Loucy (cell line): ENCODE data around the gene ANGPTL3.

Source experiments
- H2AFZ ChIP-seq: fragments of 200-600 bp; sonication (generic); 2 replicates; pipeline ENCODE4 v1.6.0; 2016; ENCODE audit warnings: antibody characterized with exemption, mild to moderate bottlenecking, low read length, moderate library complexity
- H3F3A ChIP-seq: fragments of 200-600 bp; 2 replicates; pipeline ENCODE4 v1.6.0; 2016; ENCODE audit warnings: antibody characterized with exemption, low read depth, mild to moderate bottlenecking
- H3K27me3 ChIP-seq: fragments of 200-600 bp; sonication (generic); 2 replicates; pipeline ENCODE4 v1.6.1; 2014; ENCODE audit warnings: low read length, mild to moderate bottlenecking; ENCODE audit not compliant: insufficient read depth, poor library complexity, severe bottlenecking
- H3K36me3 ChIP-seq: fragments of 200-600 bp; sonication (generic); 2 replicates; pipeline ENCODE4 v1.6.1; 2016; ENCODE audit warnings: low read length; ENCODE audit not compliant: insufficient read depth
- H3K4me1 ChIP-seq: fragments of 200-600 bp; sonication (generic); 2 replicates; pipeline ENCODE4 v1.5.1; 2014; ENCODE audit warnings: low read length, mild to moderate bottlenecking; ENCODE audit not compliant: insufficient read depth, poor library complexity, severe bottlenecking
- H3K4me2 ChIP-seq: fragments of 200-600 bp; sonication (generic); 2 replicates; pipeline ENCODE4 v1.6.0; 2014; ENCODE audit warnings: antibody characterized with exemption, low read length, low read depth, mild to moderate bottlenecking; ENCODE audit not compliant: poor library complexity, severe bottlenecking
- H3K4me3 ChIP-seq: fragments of 200-600 bp; sonication (generic); 2 replicates; pipeline ENCODE4 v1.5.1; 2014; ENCODE audit warnings: low read length, mild to moderate bottlenecking, mixed read lengths; ENCODE audit not compliant: poor library complexity, severe bottlenecking
- H3K79me2 ChIP-seq: fragments of 200-600 bp; sonication (generic); 2 replicates; pipeline ENCODE4 v1.6.1; 2014; ENCODE audit warnings: low read length; ENCODE audit not compliant: insufficient read depth
- H3K9ac ChIP-seq: fragments of 200-600 bp; sonication (generic); 2 replicates; pipeline ENCODE4 v1.6.0; 2014; ENCODE audit warnings: mild to moderate bottlenecking, low read depth, low read length, moderate library complexity; ENCODE audit not compliant: poor library complexity, severe bottlenecking
- H3K9me2 ChIP-seq: fragments of 200-600 bp; sonication (generic); replicated peaks from 2 replicates; pipeline ENCODE4 v1.6.1; 2016; ENCODE audit warnings: low read depth, low read length, mixed read lengths
- H3K9me3 ChIP-seq: fragments of 200-600 bp; sonication (generic); 2 replicates; pipeline ENCODE4 v1.6.1; 2014; ENCODE audit warnings: mild to moderate bottlenecking, antibody characterized with exemption, low read length, low read depth; ENCODE audit not compliant: insufficient read depth
- H4K20me1 ChIP-seq: fragments of 200-600 bp; sonication (generic); 2 replicates; pipeline ENCODE4 v1.6.0; 2014; ENCODE audit warnings: antibody characterized with exemption, low read length, mild to moderate bottlenecking; ENCODE audit not compliant: insufficient read depth, poor library complexity, severe bottlenecking
- EZH2phosphoT487 ChIP-seq: fragments of 200-600 bp; IDR thresholded peaks from 2 replicates; pipeline ENCODE4 v1.6.1; 2018; ENCODE audit warnings: antibody characterized with exemption, mild to moderate bottlenecking, moderate library complexity, borderline replicate concordance
- TF ChIP-seq, protein P1 (sequence below): fragments of 200-600 bp; sonication (generic); conservative IDR thresholded peaks from 2 replicates; pipeline ENCODE4 v1.5.1; 2014; ENCODE audit warnings: mild to moderate bottlenecking, antibody characterized with exemption, low read length

ANGPTL3 gene

GRCh38 chr1:62590970-62591368, 6.4 kb upstream of the ANGPTL3 start:
- Histone ChIP-seq H3K4me1 (no peaks in the 10 kb centered on the region), H3K4me2 (no peak overlapping the region), H3K9me3 (no peaks in the 10 kb centered on the region), H3F3A (no peaks in the 10 kb centered on the region), H3K4me3 (no peak overlapping the region), H4K20me1 (no peaks in the 10 kb centered on the region), H3K9ac (no peak overlapping the region), H3K9me2 (no peaks in the 10 kb centered on the region), H3K27me3 (no peaks in the 10 kb centered on the region), H3K79me2 (no peaks in the 10 kb centered on the region), H2AFZ (no peak overlapping the region), H3K36me3 (0 out of 2 replicates have a peak, but pooled peaks cover 4% of the 10 kb centered on the region)
- TF ChIP-seq, protein P1, sequence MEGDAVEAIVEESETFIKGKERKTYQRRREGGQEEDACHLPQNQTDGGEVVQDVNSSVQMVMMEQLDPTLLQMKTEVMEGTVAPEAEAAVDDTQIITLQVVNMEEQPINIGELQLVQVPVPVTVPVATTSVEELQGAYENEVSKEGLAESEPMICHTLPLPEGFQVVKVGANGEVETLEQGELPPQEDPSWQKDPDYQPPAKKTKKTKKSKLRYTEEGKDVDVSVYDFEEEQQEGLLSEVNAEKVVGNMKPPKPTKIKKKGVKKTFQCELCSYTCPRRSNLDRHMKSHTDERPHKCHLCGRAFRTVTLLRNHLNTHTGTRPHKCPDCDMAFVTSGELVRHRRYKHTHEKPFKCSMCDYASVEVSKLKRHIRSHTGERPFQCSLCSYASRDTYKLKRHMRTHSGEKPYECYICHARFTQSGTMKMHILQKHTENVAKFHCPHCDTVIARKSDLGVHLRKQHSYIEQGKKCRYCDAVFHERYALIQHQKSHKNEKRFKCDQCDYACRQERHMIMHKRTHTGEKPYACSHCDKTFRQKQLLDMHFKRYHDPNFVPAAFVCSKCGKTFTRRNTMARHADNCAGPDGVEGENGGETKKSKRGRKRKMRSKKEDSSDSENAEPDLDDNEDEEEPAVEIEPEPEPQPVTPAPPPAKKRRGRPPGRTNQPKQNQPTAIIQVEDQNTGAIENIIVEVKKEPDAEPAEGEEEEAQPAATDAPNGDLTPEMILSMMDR: no peak
- no peak for TF ChIP-seq EZH2phosphoT487

DNA sequence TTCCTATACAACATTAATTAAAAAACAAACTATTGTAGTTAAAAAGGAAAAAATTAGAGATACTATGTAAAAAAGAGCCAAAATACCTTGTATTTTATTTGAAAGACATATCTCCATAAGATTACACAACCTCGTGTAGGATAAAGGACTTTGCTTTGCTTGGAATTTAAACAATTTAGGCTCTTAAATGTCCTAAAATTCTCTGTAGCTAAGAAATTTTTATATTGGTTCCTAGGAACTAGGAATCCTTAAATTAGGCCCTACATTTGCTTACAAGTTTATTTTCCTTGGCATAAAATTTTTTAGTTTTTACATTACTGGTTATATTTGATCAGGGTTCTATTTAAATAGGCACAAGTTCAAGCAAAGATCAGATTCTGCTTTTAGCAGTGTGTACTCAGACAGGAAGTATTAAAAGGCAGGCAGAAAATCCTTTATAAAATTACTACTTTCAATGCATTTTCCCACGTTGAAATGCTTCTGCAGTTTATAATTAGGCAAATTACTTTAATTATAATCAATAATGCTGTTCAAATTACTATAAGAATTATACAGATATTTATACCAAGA, 3.4 kb upstream of the ANGPTL3 start:
- Histone ChIP-seq H3K4me1 (no peaks in the 10 kb centered on the region), H4K20me1 (no peaks in the 10 kb centered on the region), H3K9me2 (no peaks in the 10 kb centered on the region), H2AFZ (no peak overlapping the region), H3K9ac (no peak overlapping the region), H3K9me3 (no peaks in the 10 kb centered on the region), H3F3A (no peaks in the 10 kb centered on the region), H3K4me3 (no peak overlapping the region), H3K4me2 (no peak overlapping the region), H3K36me3 (no peaks in the 10 kb centered on the region; the same call in 1 of the 2 replicates), H3K79me2 (no peaks in the 10 kb centered on the region), H3K27me3 (no peaks in the 10 kb centered on the region)
- TF ChIP-seq EZH2phosphoT487: no peak
- TF ChIP-seq, protein P1: no peak

DNA sequence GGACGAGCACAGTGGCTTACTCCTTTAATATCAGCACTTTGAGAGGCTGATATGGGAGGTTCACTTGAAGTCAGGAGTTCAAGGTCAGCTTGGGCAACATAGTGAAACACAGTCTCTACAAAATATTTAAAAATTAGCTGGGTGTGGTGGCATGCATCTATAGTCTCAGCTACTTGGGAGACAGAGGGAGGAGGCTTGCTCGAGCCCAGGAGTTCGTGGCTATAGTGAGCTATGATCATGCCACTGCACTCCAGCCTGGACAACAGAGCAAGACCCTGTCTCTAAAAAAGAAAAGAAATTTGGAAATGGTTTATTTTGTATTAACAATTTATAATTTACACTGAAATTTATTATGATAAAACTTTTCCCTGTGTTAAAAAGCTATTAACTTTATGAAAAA, 1.7 kb upstream of the ANGPTL3 start:
- no peaks in the 10 kb centered on the region for H3K9me2 ChIP-seq
- H3F3A ChIP-seq: no peaks in the 10 kb centered on the region
- H3K9ac ChIP-seq: no peak overlapping the region
- no peaks in the 10 kb centered on the region for H3K9me3 ChIP-seq
- H3K79me2 ChIP-seq: no peaks in the 10 kb centered on the region
- no peaks in the 10 kb centered on the region for H4K20me1 ChIP-seq
- no peak overlapping the region for H2AFZ ChIP-seq
- TF ChIP-seq, protein P1: no peak
- TF ChIP-seq EZH2phosphoT487: no peak
- H3K36me3 ChIP-seq: no peaks in the 10 kb centered on the region; the same call in 1 of the 2 replicates
- H3K27me3 ChIP-seq: no peaks in the 10 kb centered on the region
- H3K4me3 ChIP-seq: no peak overlapping the region
- H3K4me2 ChIP-seq: no peak overlapping the region
- H3K4me1 ChIP-seq: no peaks in the 10 kb centered on the region
